GM21576 (cell line): ENCODE data around the gene ABCB8.
"Not testable (repeated sequence)": the region's sequence is repeated elsewhere in the genome, so short reads cannot be mapped to it uniquely, and the experiment has no call there.

Experiments used
- ATAC-seq: cut with Tn5 transposase; IDR thresholded peaks from one replicate; pipeline ENCODE4 v1.9.1; 2021; ENCODE audit warnings: mild to moderate bottlenecking, moderate library complexity; ENCODE audit not compliant: unreplicated experiment

Gene ABCB8

DNA sequence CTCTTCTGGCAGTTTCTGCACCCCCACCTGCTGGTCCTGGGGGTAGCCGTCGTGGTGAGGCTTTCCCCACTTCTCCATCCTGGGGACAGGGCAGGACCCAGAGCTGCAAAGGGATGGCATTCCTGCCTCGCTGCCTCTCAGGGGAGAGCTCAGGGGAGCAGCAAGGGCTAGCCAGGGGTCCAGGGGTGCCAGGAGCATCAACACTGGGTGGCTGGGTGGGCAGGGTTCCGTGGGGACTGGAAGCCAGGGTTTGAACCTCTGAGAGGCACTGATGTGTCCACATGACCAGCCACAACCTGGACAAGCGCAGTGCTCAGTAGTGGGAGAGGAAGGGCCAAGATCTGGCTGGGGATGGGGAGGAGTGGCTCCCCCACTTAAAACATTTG, 5.6 kb downstream of the ABCB8 start:
- ATAC-seq, result no peak

DNA sequence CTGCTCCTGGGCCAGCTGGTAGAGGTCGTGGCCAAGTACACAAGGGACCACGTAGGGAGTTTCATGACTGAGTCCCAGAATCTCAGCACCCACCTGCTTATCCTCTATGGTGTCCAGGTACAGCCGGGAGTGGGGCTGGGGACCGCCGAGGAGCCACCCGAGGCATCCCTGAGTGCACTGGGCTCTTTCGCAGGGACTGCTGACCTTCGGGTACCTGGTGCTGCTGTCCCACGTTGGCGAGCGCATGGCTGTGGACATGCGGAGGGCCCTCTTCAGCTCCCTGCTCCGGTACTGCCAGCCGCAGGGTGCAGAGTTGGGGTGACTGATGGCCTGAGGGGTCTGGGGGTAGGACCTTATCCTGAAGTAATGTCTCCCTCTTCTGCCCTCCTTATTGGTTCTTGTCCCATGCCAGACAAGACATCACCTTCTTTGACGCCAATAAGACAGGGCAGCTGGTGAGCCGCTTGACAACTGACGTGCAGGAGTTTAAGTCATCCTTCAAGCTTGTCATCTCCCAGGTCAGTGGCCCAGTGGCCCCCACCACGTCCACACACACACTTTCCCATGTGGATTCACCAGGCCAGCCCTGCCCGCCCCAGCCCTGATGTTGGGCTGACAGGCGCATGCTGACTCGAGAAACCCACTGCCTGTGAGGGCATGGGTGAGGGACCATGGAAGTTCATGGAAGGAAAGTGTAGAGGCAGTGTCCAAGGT, 6.2 kb downstream of the ABCB8 start:
- no peak for ATAC-seq

DNA sequence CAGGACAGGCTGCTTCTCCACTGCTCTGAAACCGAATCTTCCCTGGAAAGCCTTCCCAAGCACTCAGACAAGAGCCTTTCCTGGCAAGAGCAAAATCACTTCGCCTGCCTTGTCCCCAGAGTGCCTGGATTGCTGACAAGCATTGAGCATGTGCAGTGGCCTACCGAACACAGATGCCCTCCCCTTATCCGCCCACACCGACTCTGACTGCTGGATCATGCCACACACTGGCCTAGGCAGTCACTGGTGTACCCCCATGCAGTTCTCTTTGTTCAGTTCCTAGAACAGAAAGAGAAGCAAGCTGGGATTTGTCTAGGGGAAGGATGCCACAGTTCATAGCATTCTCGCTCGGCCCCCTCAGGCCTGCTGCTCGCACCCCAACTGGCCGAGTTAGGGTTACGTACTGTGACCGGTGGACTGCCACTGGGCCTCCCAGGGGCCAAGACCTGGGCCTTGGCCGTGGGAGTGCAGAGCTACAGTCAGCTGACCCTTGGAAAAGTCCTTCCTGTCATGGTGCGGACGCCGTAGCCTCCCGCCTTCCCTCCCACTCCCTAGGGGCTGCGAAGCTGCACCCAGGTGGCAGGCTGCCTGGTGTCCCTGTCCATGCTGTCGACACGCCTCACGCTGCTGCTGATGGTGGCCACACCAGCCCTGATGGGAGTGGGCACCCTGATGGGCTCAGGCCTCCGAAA, 6.9 kb downstream of the ABCB8 start:
- ATAC-seq, result no peak

DNA sequence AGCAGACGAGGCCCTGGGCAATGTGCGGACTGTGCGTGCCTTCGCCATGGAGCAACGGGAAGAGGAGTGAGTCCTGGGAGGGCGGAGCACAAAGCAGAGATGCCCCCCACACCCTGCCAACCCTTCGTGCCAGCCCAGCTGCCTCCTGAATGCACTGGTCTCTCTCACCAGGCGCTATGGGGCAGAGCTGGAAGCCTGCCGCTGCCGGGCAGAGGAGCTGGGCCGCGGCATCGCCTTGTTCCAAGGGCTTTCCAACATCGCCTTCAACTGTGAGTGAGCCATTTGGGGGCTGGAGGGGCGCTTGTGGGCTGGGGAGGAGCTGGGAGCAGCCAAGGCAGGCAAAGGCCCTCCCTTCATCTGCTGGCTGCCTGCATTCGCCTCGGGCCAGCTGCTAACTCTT, 7.7 kb downstream of the ABCB8 start:
- ATAC-seq, result no peak

DNA sequence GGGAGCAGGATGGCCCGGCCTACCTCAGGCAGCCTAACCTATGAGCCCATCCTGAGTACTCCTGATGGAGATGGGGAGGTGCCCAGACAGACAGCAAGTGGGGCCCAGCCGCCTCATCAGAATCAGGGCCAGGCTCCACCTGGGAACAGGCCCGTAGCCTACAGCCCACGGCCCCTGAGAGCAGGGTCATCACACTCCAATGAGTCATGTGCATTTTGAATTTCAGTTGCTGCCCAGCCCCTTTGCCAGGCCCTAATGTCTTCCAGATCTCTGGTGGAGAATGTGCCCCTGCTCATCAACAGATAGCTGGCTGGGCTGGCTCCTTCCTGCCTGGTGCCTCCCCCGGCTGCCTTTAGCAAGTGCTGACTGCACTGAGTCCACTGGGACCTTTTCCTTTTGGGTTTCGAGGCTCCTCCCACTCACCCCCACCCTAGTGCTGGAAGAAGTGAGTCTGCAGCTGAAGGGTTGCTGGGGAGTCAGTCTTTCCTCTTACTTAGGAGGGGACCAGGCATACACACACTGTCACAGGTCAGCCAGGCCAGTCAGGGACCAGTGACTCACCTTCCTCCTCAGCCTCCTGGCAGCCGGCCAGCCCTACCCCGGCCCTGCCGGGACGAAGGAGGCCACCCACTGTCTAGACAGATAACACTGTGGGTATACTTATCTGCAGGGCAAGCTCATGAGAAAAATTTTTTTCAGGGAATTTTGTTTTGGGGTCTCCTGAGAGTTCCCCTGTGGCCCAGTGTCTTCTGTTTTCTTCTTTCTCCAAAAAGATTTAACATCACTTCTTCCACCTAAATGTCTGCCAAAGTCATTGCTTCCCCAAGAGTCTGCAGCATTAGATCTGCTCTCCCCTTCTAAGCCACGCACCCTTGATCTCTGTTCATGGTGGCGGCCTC, 10.9 kb downstream of the ABCB8 start:
- ATAC-seq, result no peak

DNA sequence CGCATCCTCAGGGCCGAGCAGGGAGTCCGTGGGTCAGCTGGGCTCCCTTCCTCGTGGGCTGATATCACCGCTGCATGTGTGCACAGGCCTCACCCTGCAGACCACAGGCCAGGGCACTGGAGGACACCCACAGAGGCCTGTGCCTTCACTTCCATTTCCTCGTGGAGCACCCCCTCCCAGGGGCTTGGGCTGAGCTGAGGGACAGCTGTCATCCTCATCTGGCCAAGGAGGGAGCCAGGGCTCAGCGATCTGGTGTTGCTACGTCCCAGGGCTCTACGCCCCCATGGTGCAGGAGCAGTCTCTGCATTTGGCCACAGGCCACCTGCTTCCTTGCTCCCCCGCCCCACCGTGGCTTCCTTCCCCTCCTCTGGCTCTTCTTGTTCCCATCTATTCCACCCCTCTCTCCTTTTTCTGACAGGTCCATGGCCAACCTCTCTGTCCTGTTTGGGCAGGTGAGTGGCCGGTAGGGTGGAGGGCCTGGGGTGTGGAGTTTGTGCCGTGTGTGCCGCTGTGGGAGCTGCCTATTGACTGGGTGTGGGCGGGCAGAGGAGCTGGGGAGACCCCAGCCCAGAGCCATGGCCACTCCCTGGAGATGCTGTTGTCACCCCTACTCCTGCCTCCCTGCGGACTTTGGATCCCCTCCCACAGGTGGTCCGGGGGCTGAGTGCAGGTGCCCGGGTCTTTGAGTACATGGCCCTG, 11.7 kb downstream of the ABCB8 start:
- no peak for ATAC-seq

DNA sequence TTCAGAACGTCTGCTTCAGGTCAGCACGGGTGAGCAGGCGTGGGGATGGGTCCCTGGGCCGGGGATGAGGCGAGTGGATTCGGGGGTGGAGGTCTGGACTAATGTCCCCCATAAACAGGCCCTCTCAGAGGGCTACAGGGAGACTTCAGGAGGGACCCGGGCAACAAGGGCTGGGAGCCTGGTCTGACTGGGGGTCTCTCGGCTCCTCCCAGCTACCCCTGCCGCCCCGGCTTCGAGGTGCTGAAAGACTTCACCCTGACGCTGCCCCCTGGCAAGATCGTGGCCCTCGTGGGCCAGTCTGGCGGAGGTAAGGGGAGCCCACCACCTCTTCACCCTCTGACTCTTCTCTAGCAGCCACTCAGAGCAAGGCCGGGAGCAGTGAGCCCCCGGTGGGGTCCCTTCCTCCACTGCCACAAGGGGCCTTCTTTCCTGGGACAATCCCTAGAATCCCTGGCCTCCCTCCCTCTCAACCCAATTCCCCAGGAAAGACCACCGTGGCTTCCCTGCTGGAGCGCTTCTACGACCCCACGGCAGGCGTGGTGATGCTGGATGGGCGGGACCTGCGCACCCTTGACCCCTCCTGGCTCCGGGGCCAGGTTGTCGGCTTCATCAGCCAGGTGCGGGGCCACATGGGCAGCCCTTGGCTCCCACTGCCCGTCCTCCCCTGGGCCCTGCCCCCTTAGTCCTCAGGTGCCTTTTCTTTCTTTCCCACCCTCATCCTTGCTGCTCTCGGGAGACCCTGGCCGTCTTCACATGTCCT, 12.5 kb downstream of the ABCB8 start:
- no peak for ATAC-seq

DNA sequence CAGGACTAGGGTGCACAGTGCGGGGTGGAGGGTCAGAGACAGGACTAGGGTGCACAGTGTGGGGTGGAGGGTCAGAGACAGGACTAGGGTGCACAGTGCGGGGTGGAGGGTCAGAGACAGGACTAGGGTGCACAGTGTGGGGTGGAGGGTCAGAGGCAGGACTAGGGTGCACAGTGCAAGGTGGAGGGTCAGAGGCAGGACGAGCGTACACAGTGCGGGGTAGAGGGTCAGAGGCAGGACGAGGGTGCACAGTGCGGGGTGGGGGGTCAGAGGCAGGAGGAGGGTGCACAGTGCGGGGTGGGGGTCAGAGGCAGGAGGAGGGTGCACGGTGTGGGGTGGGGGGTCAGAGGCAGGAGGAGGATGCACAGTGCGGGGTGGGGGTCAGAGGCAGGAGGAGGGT, 15.2 kb downstream of the ABCB8 start:
- not testable (repeated sequence) for ATAC-seq

DNA sequence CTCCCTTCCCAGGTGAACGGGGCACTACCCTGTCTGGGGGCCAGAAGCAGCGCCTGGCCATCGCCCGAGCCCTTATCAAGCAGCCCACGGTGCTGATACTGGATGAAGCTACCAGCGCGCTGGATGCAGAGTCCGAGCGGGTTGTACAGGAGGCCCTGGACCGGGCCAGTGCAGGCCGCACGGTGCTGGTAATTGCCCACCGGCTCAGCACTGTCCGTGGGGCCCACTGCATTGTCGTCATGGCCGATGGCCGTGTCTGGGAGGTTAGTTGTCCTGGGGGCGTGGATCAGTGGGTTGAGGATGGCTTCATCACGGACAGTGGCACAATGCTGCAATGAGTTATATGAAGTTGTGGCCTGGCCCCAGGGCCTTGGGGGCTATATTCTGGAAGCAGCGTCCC, 15.7 kb downstream of the ABCB8 start:
- ATAC-seq, result no peak

DNA sequence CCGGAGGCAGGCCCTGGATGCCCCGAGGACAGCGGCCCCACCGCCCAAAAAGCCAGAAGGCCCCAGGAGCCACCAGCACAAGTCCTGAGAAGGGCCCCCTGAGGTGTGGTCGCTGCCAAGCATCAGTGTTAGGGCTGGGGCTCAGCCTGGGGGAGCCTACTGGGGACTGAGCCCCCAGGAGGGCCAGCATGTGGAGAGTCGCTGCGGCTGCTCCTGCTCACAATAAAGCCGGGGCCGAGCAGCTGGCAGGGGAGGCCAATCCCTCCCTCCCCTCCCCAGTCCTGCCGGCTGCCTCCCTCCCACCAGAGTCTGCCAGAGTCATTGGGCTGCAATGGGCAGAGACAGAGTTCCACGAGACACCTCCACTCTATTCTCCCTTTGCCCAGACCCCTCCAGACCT, 17.0 kb downstream of the ABCB8 start:
- ATAC-seq, result no peak

DNA sequence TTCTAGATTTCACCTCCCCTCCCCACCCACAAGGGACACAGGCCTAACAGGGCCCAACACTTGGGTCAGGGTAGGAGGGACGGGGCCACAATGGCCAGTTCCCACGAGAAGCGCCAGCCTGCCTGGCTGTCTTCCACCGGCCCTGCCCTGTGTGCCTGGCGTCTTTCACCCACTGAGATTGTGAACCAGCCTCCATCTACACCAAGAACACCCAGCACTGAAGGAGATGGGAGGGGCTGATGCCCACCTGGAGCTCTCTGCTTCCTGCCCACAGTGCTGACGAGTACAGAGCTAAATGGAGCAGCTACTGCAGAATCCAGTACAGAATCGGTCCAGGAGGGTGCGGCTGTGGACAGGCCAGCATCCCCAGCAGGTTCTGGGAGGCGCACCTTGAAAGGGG, 17.7 kb downstream of the ABCB8 start:
- no peak for ATAC-seq

DNA sequence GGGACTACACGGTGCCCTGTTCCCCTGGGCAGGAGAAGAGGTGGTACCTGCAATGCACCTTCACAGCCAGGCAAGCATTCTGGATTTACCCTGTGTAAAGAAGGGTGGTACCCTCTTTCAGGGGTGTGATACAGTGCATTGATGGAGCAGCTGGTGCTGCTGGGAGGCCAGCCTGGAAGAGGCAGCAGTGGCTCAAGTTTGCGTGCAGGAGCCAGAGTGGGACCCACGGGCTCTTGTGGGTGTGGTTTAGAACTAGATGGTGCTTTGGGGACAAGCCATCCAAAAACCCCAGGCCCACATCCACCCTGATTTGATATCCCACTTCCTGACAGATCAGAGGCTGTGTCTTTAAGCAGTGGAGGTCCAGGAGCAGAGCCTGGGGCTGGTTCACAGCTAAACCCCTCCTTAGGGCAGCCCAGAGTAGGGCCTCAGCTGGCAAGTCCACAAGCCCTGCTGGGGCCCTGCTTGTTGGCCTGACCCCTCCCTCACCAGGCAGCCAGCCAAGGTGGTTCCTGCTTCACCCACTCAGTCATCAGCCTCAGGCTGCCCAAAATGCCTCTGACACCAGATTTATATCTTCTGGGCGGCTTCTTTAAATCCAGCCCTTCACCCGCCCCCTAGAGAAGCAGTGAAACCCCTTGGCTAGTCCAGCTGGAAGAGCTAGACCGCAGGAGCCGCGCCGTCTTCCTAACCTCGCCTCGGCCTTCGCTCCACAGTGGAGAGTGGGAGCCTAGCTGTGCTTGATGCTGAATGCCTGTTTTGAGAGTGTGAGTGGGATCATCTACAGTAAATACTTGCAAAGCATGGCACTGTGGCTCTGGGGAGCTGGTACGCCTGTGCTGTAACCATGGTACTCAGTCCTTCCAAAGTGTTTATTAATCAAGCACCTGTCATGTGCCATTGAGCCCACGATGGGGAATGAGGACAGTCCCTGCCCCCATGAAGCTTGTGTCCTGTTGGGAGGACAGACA, 18.6 kb downstream of the ABCB8 start:
- no peak for ATAC-seq

DNA sequence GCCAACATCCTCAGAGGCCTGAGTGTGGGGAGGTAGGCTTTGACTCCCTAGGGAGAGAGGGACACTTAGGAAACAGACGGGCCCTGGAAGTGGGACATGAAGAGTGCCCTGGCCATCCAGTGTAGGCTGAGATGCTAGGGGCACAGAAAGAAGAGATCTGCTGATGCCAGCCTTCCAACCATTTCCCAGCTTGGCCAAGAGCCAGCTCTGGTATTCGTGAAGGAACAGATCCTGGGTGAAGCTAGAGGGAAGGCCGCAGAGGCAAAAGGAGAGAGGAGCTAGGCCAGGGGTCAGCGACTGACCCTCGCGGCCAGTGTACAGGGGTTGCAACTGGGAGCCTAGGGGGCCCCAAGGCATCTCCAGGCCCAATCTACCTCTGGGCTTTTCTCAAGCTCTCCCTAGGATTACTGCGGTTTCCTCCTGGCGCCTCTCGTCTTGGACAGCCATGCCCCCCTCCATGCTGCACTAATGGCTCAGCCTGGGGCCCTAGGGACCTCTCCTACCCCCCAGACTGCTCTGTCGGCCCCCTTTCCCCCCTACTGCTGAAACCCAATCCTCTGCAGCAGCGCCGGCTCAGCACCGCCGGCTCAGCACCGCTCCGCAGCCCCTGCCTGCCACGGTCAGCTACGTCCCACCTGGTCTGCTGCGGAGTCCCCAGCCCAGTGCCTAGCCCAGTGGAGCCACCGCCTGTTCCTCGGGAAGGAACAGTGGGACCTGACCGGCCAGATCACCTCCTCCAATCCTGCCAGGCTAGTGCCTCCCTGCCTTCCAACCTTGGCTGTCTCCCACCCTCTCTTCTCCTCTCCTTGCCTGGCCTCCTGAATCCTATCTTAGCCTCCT, 19.9 kb downstream of the ABCB8 start, which contains the start of gene ASIC3:
TSS of gene ASIC3 (plus strand) at position 556 of the 840 bp plus-strand sequence. CDS start 355 bp downstream, outside the sequence.
- no peak for ATAC-seq

DNA sequence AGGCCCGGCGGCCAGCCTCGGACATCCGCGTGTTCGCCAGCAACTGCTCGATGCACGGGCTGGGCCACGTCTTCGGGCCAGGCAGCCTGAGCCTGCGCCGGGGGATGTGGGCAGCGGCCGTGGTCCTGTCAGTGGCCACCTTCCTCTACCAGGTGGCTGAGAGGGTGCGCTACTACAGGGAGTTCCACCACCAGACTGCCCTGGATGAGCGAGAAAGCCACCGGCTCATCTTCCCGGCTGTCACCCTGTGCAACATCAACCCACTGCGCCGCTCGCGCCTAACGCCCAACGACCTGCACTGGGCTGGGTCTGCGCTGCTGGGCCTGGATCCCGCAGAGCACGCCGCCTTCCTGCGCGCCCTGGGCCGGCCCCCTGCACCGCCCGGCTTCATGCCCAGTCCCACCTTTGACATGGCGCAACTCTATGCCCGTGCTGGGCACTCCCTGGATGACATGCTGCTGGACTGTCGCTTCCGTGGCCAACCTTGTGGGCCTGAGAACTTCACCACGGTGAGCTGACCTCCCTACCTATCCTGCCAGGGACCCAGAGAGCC, 20.7 kb downstream of the ABCB8 start:
- no peak for ATAC-seq

DNA sequence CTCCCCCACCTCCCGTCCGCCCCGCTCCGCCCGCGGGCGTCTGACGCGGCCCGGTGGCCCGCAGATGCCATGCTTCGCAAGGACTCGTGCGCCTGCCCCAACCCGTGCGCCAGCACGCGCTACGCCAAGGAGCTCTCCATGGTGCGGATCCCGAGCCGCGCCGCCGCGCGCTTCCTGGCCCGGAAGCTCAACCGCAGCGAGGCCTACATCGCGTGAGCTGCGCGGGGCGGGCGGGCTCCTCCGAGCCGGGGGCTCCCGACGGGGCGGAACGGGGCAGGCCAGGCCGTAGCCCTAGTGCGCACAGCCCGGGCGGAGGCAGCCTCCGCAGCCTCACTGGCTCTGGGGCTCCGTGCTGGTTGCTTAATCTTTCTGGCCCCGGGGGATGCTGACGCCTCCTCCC, 22.9 kb downstream of the ABCB8 start:
- ATAC-seq, result no peak

DNA sequence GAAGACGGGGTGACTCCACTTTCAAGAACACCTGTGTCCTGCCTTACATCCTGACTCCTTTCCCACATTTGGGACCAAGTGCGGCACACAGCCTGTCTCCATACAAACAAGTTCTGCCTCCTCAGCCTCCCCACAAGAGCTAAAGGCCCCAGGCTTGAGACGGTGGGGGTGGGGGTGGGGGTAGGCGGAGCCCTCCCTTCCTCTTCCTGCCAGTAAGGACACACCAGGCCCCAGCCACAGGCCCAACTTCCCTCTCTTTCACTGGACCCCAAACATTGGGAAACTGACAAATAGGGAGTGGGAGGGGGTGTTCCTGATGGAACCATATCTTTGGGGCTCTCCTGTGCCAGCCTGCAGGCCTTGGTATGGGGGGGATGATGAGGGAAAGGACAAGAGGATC, 24.8 kb downstream of the ABCB8 start:
- ATAC-seq, result no peak

DNA sequence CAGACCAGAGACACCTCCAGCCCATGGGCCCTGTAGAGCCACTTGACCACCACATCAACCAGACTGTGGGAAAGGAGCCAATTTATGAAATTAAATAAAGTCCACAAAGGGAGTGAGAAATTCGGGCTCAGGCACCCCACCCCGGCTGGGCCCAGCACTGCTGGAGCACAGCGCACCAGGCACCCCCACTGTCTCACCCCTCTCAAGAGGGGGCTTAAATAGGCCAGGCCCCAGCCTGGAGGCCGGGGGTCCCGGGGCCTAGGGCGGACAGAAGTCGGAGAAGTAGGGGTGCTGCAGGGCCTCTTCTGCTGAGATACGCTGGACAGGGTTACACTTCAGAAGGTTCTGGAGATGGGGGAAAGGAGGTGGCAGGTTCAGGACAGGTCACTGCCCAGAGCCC, 25.5 kb downstream of the ABCB8 start:
- no peak for ATAC-seq

DNA sequence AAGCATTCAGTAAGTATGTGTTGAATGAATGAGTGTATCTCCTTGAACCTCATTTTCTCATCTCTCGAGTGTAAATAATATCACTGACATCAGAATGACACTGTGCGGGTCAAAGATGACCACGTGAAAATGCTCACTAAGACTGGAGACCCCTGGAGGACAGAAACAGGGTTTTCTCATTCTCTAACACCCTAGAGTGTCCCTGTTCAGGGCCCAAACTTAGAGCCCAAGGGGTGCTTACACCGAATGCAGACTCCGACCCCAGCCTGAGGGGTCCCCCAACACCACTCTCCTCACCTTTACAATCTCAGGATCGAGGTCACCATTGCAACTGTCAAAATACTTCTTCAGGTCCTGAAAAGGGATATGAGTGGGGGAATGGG, 28.0 kb downstream of the ABCB8 start:
- no peak for ATAC-seq
